Mesodermal cell (in vitro differentiated cells): ENCODE data around the gene FAM83B.
"Not testable (repeated sequence)": the region's sequence is repeated elsewhere in the genome, so short reads cannot be mapped to it uniquely, and the experiment has no call there.

Source experiments
- H3K27ac ChIP-seq: 2 replicates; pipeline ENCODE4 v1.7.0; 2013; ENCODE audit warnings: mild to moderate bottlenecking, low read depth, low read length, moderate library complexity; ENCODE audit not compliant: severe bottlenecking
- H3K36me3 ChIP-seq: 2 replicates; pipeline ENCODE4 v1.7.1; 2013; ENCODE audit warnings: mild to moderate bottlenecking, low read length, moderate library complexity; ENCODE audit not compliant: control insufficient read depth, insufficient read depth
- H3K4me1 ChIP-seq: one replicate; pipeline ENCODE4 v1.7.1; 2013; ENCODE audit warnings: mild to moderate bottlenecking, low read length; ENCODE audit not compliant: insufficient read depth, control insufficient read depth, poor library complexity, severe bottlenecking
- H3K4me3 ChIP-seq: 2 replicates; pipeline ENCODE4 v1.7.0; 2013; ENCODE audit warnings: low read length, control low read depth, mild to moderate bottlenecking; ENCODE audit not compliant: insufficient read depth, poor library complexity, severe bottlenecking; ENCODE audit errors: extremely low read depth
- H3K9me3 ChIP-seq: 2 replicates; pipeline ENCODE4 v1.7.1; 2013; ENCODE audit warnings: mild to moderate bottlenecking, low read length, moderate library complexity; ENCODE audit not compliant: control insufficient read depth
- WGBS, 2 experiments: methylation state at CpG; one replicate each; pipeline ENCODE4 v1.1.5; 2013; ENCODE audit warnings: missing lambda C conversion rate in 2 of 2; ENCODE audit not compliant: insufficient coverage in 2 of 2; 5-methylcytosine and 5-hydroxymethylcytosine counted together

The FAM83B gene

GRCh38 chr6:54929245-54929909, 82.8 kb downstream of the FAM83B start:
- Histone ChIP-seq H3K4me1 (no peaks in the 10 kb centered on the region), H3K36me3 (no peaks in the 10 kb centered on the region), H3K9me3 (no peaks in the 10 kb centered on the region), H3K4me3 (no peak overlapping the region), H3K27ac (no peak overlapping the region)
- WGBS, 2 experiments: no CpG with 5 or more reads among the region's 1 CpG

- H3K4me1 ChIP-seq: no peaks in the 10 kb centered on the region
- H3K27ac ChIP-seq: no peak overlapping the region
- no peak overlapping the region for H3K4me3 ChIP-seq
- H3K36me3 ChIP-seq: no peaks in the 10 kb centered on the region
- no peaks in the 10 kb centered on the region for H3K9me3 ChIP-seq
Measured at GRCh38 chr6:54932622-54933021, 86.1 kb downstream of the FAM83B start.

- WGBS, 2 experiments: 88 to 90% methylated on average over 4 to 5 of the region's 5 CpGs
- no peak overlapping the region for H3K27ac ChIP-seq
Measured at GRCh38 chr6:54935739-54936138, 89.2 kb downstream of the FAM83B start.

GRCh38 chr6:54937371-54937770, 90.8 kb downstream of the FAM83B start:
- H3K36me3 ChIP-seq: no peaks in the 10 kb centered on the region
- WGBS, 2 experiments: 80% methylated on average over 2 of the region's 3 CpGs; no CpG with 5 or more reads in 1 of the 2 experiments

More at GRCh38 chr6:54935739-54936138, 89.2 kb downstream of the FAM83B start:
- Histone ChIP-seq H3K9me3 (no peaks in the 10 kb centered on the region), H3K36me3 (no peaks in the 10 kb centered on the region), H3K4me3 (no peak overlapping the region), H3K4me1 (no peaks in the 10 kb centered on the region)

GRCh38 chr6:54957698-54958097, 111.1 kb downstream of the FAM83B start:
- Histone ChIP-seq H3K27ac (no peak overlapping the region), H3K36me3 (no peaks in the 10 kb centered on the region), H3K4me3 (no peak overlapping the region), H3K9me3 (no peaks in the 10 kb centered on the region), H3K4me1 (no peaks in the 10 kb centered on the region)

More at GRCh38 chr6:54937371-54937770, 90.8 kb downstream of the FAM83B start:
- H3K9me3 ChIP-seq: no peaks in the 10 kb centered on the region
- no peak overlapping the region for H3K4me3 ChIP-seq
- H3K4me1 ChIP-seq: no peaks in the 10 kb centered on the region
- no peak overlapping the region for H3K27ac ChIP-seq

- no peak overlapping the region for H3K4me3 ChIP-seq
- H3K9me3 ChIP-seq: no peaks in the 10 kb centered on the region
- H3K27ac ChIP-seq: no peak overlapping the region
- H3K36me3 ChIP-seq: no peaks in the 10 kb centered on the region
- 60% methylated on average over 1 of the region's 3 CpGs; no CpG with 5 or more reads in 1 of the 2 experiments for WGBS, 2 experiments
- no peaks in the 10 kb centered on the region for H3K4me1 ChIP-seq
Measured at GRCh38 chr6:54958446-54958845, 111.9 kb downstream of the FAM83B start.

GRCh38 chr6:54959820-54960219, 113.2 kb downstream of the FAM83B start:
- no peaks in the 10 kb centered on the region for H3K36me3 ChIP-seq
- WGBS, 2 experiments: 81 to 87% methylated on average over 4 of the region's 4 CpGs
- no peaks in the 10 kb centered on the region for H3K4me1 ChIP-seq
- H3K27ac ChIP-seq: no peak overlapping the region
- no peaks in the 10 kb centered on the region for H3K9me3 ChIP-seq
- H3K4me3 ChIP-seq: no peak overlapping the region

GRCh38 chr6:54961372-54961771, 114.8 kb downstream of the FAM83B start:
- not testable (repeated sequence) for H3K36me3 ChIP-seq, H3K9me3 ChIP-seq, H3K4me3 ChIP-seq, H3K4me1 ChIP-seq, H3K27ac ChIP-seq
- 95 to 97% methylated on average over 6 to 13 of the region's 23 CpGs for WGBS, 2 experiments

- no peaks in the 10 kb centered on the region for H3K9me3 ChIP-seq
- WGBS, 2 experiments: 89 to 100% methylated on average over 1 to 3 of the region's 3 CpGs
- H3K27ac ChIP-seq: no peak overlapping the region
- no peaks in the 10 kb centered on the region for H3K4me1 ChIP-seq
- H3K36me3 ChIP-seq: no peaks in the 10 kb centered on the region
- H3K4me3 ChIP-seq: no peak overlapping the region
Measured at GRCh38 chr6:54970337-54970736, 123.8 kb downstream of the FAM83B start.

GRCh38 chr6:54971825-54972224, 125.3 kb downstream of the FAM83B start:
- Histone ChIP-seq H3K4me3 (no peak overlapping the region), H3K36me3 (no peaks in the 10 kb centered on the region), H3K27ac (no peak overlapping the region), H3K9me3 (no peaks in the 10 kb centered on the region), H3K4me1 (no peaks in the 10 kb centered on the region)
- 54 to 90% methylated on average over 2 of the region's 2 CpGs for WGBS, 2 experiments

- not testable (repeated sequence) for H3K9me3 ChIP-seq, H3K4me1 ChIP-seq, H3K27ac ChIP-seq, H3K36me3 ChIP-seq, H3K4me3 ChIP-seq
- 92 to 93% methylated on average over 12 to 14 of the region's 24 CpGs for WGBS, 2 experiments
Measured at GRCh38 chr6:54979161-54979560, 132.6 kb downstream of the FAM83B start.
